ENCODE data around the gene PHTF1. TPM values are rescaled to one million over a fixed set of nuclear protein-coding genes. Genes with fewer than 3 reads are reported as not detected.
"Not testable (repeated sequence)": the region's sequence is repeated elsewhere in the genome, so short reads cannot be mapped to it uniquely, and the experiment has no call there.

Gene PHTF1
- polyA plus RNA-seq, 1 experiment = 18.0 TPM

DNA sequence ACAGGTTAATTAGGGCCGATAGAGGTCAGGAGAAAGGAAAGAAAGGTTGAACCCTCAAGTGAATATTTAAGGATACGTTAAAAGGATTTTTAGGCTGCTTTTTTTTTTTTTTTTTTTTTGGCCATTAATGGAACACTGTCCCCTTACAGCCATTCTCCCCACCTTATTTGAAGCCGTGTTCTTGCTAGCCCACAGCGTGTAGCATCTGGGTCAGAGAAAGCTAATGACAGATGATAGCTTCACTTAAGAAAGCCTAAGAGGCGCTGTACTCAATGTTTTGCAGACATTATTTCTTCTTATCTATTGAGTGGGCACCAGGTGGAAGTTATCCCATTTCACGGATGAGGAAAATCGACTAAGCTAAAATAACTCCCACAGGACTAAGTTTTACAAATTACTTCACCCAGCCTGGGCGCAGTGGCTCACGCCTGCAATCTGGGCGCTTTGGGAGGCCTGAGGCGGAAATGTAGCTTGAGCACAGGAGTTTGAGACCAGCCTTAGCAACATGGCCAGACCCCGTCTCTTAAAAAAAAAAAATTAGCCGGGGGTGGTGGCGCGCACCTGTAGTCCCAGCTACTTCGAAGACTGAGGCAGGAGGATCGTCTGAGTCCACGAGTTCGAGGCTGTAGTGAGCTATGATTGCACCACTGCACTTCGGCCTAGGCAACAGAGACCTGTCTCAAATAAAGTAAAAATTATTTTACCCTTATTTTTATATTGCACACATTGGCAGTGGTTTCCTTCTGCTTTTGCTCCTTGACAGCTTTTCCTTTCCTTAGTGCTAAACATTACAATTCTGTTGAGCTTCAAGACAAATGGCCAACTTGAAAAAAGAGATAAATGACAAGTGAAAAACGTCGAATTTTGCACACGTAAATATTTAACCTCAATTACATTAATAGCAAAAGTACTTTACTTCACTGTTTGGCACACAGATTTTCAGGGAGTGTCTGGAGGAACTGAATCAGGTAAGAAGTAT is 1.1 kb upstream of the PHTF1 start:
- ChIA-PET CTCF (interaction anchor here (0.7 to 1.3 kb wide), 6 partner anchors 12 to 1071 kb away, joined by 3 to 12 read pairs (median 4); partner anchors contain the start of gene LRIG2), POLR2A (interaction anchor here (0.5 to 1.0 kb wide), 9 partner anchors 12 to 1537 kb away, joined by 3 to 10 read pairs (median 4); no protein-coding TSS in a partner anchor)
- DNase-seq (ENCODE audit: low read depth, low spot score) = no peak
- H3K27ac ChIP-seq (ENCODE audit: low read depth, low read length) = peak overlapping the region; percentile 95
- no peak for TF ChIP-seq CTCF (IDR thresholded peaks at IDR 0.05; ENCODE audit: low read depth, low read length)
- H3K9me3 ChIP-seq (ENCODE audit: control insufficient read depth, insufficient read depth, low read length) = no peaks in the 10 kb centered on the region
- peak overlapping the region; percentile 76 for H3K4me3 ChIP-seq (ENCODE audit: low read depth, low read length)
- no peaks in the 10 kb centered on the region for H3K27me3 ChIP-seq (ENCODE audit: control insufficient read depth, insufficient read depth, low read length)

- POLR2A ChIA-PET = interaction anchor here (0.7 to 2.2 kb wide), 7 partner anchors 14 to 1149 kb away, joined by 4 to 19 read pairs (median 7); partner anchors contain the start of gene RSBN1
- Histone ChIP-seq H3K9me3 (ENCODE audit: control insufficient read depth, insufficient read depth, low read length) (no peaks in the 10 kb centered on the region), H3K27me3 (ENCODE audit: control insufficient read depth, insufficient read depth, low read length) (no peaks in the 10 kb centered on the region), H3K27ac (ENCODE audit: low read depth, low read length) (peak overlapping the region; percentile 95), H3K4me3 (ENCODE audit: low read depth, low read length) (peak overlapping the region; percentile 76)
- CTCF ChIA-PET = interaction anchor here (0.6 to 1.3 kb wide), 8 partner anchors 50 to 686 kb away, joined by 3 to 6 read pairs (median 4); partner anchors contain the start of gene LRIG2
- TF ChIP-seq CTCF (IDR thresholded peaks at IDR 0.05; ENCODE audit: low read depth, low read length) = no peak
- DNase-seq (ENCODE audit: low read depth, low spot score) = no peak
These were observed 504 bp downstream of the PHTF1 start for GRCh38 chr1:113758631-113759332.

DNA sequence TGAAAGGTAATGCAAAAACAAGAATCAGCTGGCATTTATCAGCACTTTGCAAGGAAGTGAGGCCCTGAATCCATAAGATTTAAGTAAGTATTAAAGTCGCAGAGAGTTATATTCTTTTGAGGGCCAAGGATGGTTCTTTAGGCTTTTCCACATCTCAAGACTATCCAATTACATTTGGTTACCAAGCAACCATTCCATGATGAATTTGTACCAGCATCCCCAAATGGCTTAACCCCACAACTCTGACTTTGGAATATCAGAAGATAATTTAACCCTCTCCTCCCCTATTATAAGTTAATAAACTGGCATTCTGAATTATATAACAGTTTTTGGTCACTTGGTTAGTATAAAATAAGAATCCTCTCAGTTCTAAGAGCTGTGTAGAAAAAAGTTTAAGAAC is 2.8 kb downstream of the PHTF1 start:
- no peaks in the 10 kb centered on the region for H3K9me3 ChIP-seq (ENCODE audit: control insufficient read depth, insufficient read depth, low read length)
- DNase-seq (ENCODE audit: low read depth, low spot score) = no peak
- H3K27ac ChIP-seq (ENCODE audit: low read depth, low read length) = no peak overlapping the region
- CTCF ChIA-PET = no interaction called here
- no peaks in the 10 kb centered on the region for H3K27me3 ChIP-seq (ENCODE audit: control insufficient read depth, insufficient read depth, low read length)
- no peak for TF ChIP-seq CTCF (IDR thresholded peaks at IDR 0.05; ENCODE audit: low read depth, low read length)
- POLR2A ChIA-PET = no interaction called here
- H3K4me3 ChIP-seq (ENCODE audit: low read depth, low read length) = no peak overlapping the region

GRCh38 chr1:113753333-113753732 is 6.0 kb downstream of the PHTF1 start:
- POLR2A ChIA-PET; H3K27me3 ChIP-seq (ENCODE audit: control insufficient read depth, insufficient read depth, low read length); H3K27ac ChIP-seq (ENCODE audit: low read depth, low read length); H3K9me3 ChIP-seq (ENCODE audit: control insufficient read depth, insufficient read depth, low read length); DNase-seq (ENCODE audit: low read depth, low spot score); H3K4me3 ChIP-seq (ENCODE audit: low read depth, low read length): not testable (repeated sequence)
- CTCF ChIA-PET = interaction anchor here (0.6 to 0.7 kb wide), 3 partner anchors 31 to 1036 kb away, joined by 3 read pairs; no protein-coding TSS in a partner anchor

DNA sequence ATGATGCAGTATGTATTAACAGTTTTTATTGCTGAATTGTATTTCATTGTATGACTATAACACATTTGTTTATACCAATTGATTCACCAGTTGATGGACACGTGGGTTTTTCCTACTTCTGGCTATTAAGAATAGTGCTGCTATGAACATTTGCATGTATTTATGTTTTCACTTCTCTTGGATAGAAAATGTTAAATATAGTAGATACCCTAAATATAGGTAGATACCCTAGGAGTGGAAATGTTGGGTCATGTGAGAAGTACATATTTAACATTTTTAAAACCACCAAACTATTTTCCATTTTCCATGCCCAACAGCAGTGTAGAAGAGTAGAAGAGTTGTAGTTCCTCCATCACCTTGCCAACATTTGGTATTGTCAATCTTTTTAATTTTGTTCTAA is 7.8 kb downstream of the PHTF1 start:
- DNase-seq (ENCODE audit: low read depth, low spot score) = no peak
- no peaks in the 10 kb centered on the region for H3K9me3 ChIP-seq (ENCODE audit: control insufficient read depth, insufficient read depth, low read length)
- no peak overlapping the region for H3K27ac ChIP-seq (ENCODE audit: low read depth, low read length)
- CTCF ChIA-PET = interaction anchor here (0.6 to 1.0 kb wide), 2 partner anchors 679 to 1891 kb away, joined by 3 read pairs; partner anchors contain the start of gene LRIG2
- H3K4me3 ChIP-seq (ENCODE audit: low read depth, low read length) = no peak overlapping the region
- H3K27me3 ChIP-seq (ENCODE audit: control insufficient read depth, insufficient read depth, low read length) = no peaks in the 10 kb centered on the region
- POLR2A ChIA-PET = no interaction called here
- no peak for TF ChIP-seq CTCF (IDR thresholded peaks at IDR 0.05; ENCODE audit: low read depth, low read length)

Measured in AG04450 (cell line).